GM12875 (cell line): ENCODE results near the gene TNN.

Experiments
- H3K4me3 ChIP-seq: one replicate; pipeline ENCODE4 v1.5.1; 2011; ENCODE audit warnings: low read depth, low read length, control low read depth
- CTCF ChIP-seq: IDR thresholded peaks from 2 replicates; pipeline ENCODE4 v1.5.1; 2011; ENCODE audit warnings: low read depth, mild to moderate bottlenecking, control low read depth, inconsistent platforms, low read length, moderate library complexity, borderline replicate concordance; ENCODE audit not compliant: insufficient read depth

Gene TNN

DNA sequence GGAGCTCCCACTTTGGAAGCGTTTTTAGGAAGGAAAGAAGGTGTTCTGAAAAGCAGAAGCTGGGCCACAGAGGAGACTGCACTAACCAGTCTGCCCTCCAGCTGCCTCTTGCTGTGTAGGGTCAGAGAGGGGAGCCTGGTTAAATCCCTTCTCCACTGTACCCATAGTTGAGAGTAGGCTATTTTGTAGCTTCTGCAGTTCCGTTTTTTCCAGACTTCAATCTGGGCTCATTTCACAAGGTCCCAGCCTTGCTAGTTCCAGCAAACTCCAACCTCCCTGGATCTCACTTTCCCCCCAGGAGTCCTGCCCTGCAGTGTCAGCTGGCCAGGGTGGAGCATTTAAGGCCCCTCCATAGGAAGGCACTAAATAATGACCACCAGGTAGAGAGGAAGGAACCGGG is 11.0 kb downstream of the TNN start:
- H3K4me3 ChIP-seq = no peak overlapping the region
- no peak for TF ChIP-seq CTCF

GRCh38 chr1:175079338-175079737 is 11.7 kb downstream of the TNN start:
- no peak overlapping the region for H3K4me3 ChIP-seq

DNA sequence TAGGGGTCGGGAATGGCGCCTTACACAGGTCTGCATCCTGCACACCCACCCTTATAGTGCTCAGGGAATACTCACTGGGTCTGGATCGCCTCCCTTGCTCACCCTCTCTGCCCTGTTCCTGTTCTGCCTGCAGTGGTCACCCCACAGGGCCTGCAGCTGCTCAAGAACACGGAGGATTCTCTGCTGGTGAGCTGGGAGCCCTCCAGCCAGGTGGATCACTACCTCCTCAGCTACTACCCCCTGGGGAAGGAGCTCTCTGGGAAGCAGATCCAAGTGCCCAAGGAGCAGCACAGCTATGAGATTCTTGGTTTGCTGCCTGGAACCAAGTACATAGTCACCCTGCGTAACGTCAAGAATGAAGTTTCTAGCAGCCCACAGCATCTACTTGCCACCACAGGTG is 12.4 kb downstream of the TNN start:
- TF ChIP-seq CTCF = no peak
- H3K4me3 ChIP-seq = no peak overlapping the region

More at GRCh38 chr1:175079338-175079737, 11.7 kb downstream of the TNN start:
- TF ChIP-seq CTCF = no peak

GRCh38 chr1:175081983-175082382 is 14.3 kb downstream of the TNN start:
- TF ChIP-seq CTCF = no peak
- H3K4me3 ChIP-seq = no peak overlapping the region

DNA sequence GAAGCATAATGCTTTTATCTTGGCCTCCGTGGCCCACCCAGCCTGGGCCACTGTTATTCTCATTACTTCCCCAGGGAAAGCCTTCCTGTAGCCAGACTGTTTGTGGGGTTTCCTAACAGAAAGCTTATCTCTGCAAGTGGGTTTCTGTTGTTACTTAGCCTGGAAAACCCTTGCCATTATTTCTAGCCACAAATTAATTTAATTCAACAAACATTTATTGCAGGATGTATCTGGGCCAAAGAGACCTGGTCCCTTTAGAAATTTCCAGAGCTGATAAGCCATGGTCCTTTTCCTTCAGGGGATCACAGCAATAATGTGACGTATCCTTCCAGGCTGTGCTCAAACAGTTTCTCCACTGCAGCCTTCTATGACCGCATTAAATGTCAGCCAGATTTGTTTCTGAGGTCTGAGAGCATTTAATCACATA is 20.9 kb downstream of the TNN start:
- no peak for TF ChIP-seq CTCF
- no peak overlapping the region for H3K4me3 ChIP-seq

DNA sequence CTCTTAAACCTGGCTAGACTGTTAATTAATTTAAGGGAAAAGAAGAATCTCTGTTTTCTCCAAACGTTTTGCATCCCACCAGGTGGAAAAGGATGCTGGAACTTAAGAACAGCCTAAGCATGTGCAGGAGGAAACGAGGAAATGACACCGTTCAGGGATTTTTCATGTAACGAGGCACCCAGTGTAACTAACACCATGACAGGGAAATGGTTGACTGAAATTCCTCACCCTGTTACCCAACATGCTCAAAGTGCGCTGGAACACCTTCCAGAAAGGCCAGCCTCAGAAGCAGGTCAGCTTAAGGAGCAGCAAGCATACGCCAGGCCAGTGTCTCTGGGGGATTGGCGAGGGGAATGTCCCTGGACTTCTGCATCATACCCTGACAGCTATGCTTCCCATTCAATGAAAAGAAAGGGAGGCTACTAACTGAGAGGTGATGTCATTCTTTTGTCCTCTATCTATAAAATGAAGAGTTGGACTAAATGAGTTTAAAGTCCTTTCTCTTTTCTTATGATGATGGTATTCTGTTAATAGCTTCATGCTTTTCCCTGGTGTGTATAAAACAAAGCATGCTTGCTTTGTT is 21.6 kb downstream of the TNN start:
- H3K4me3 ChIP-seq = no peak overlapping the region
- no peak for TF ChIP-seq CTCF

GRCh38 chr1:175090780-175091179 is 23.1 kb downstream of the TNN start:
- H3K4me3 ChIP-seq = no peak overlapping the region
- TF ChIP-seq CTCF = no peak
